ENCODE results near the gene ATP6V0C.
A peak's percentile ranks its signal among the peaks of the same experiment; 100 is the strongest.

Gene ATP6V0C

GRCh38 chr16:2516391-2517240 lies 2.9 kb downstream of the ATP6V0C start:
- no peak for DNase-seq (ENCODE audit: low read depth)
- H3K4me3 ChIP-seq (ENCODE audit: low read length) = peak overlapping the region; percentile 3
- no peak for TF ChIP-seq CTCF (conservative IDR thresholded peaks at IDR 0.05; ENCODE audit: low read length)

GRCh38 chr16:2517954-2518605 lies 4.3 kb downstream of the ATP6V0C start:
- DNase-seq (ENCODE audit: low read depth) = no peak
- H3K4me3 ChIP-seq (ENCODE audit: low read length) = no peak overlapping the region
- no peak for TF ChIP-seq CTCF (conservative IDR thresholded peaks at IDR 0.05; ENCODE audit: low read length)

GRCh38 chr16:2518823-2519710 lies 5.3 kb downstream of the ATP6V0C start:
- no peak for TF ChIP-seq CTCF (conservative IDR thresholded peaks at IDR 0.05; ENCODE audit: low read length)
- H3K4me3 ChIP-seq (ENCODE audit: low read length) = no peak overlapping the region
- no peak for DNase-seq (ENCODE audit: low read depth)

GRCh38 chr16:2519711-2520080 lies 5.9 kb downstream of the ATP6V0C start:
- DNase-seq (ENCODE audit: low read depth) = no peak
- peak overlapping the region; percentile 40 for H3K4me3 ChIP-seq (ENCODE audit: low read length)
- no peak for TF ChIP-seq CTCF (conservative IDR thresholded peaks at IDR 0.05; ENCODE audit: low read length)

- peak; percentile 89 for DNase-seq (ENCODE audit: low read depth)
- no peak for TF ChIP-seq CTCF (conservative IDR thresholded peaks at IDR 0.05; ENCODE audit: low read length)
These were observed 6.5 kb downstream of the ATP6V0C start, which contains the start of gene AMDHD2 for GRCh38 chr16:2520097-2520783. TSS of gene AMDHD2 (plus strand) at chr16:2520371. CDS start at chr16:2520459, 88 bp downstream.

GRCh38 chr16:2520784-2521531 lies 7.2 kb downstream of the ATP6V0C start:
- H3K4me3 ChIP-seq (ENCODE audit: low read length) = peak overlapping the region; percentile 67
- no peak for DNase-seq (ENCODE audit: low read depth)
- TF ChIP-seq CTCF (conservative IDR thresholded peaks at IDR 0.05; ENCODE audit: low read length) = peak; percentile 2; the same call in 1 of the 2 replicates

More at GRCh38 chr16:2520097-2520783, 6.5 kb downstream of the ATP6V0C start, which contains the start of gene AMDHD2:
- peak within 1 kb of the TSS; percentile 67 for H3K4me3 ChIP-seq (ENCODE audit: low read length)
